BE2C (cell line): ENCODE measurements around the gene HOXA13.

ENCODE experiments used
- DNase-seq: peaks from one replicate; pipeline ENCODE4 v3.0.0-alpha.2; 2020
- H3K27me3 ChIP-seq: fragments of 250-450 bp; sonication (Bioruptor Pico); 2 replicates; pipeline ENCODE4 v1.5.1; 2020; ENCODE audit warnings: mild to moderate bottlenecking
- H3K36me3 ChIP-seq: fragments of 250-450 bp; sonication (Bioruptor Pico); 2 replicates; pipeline ENCODE4 v1.5.1; 2020; ENCODE audit warnings: mild to moderate bottlenecking
- H3K4me1 ChIP-seq: fragments of 250-450 bp; sonication (Bioruptor Pico); 2 replicates; pipeline ENCODE4 v1.5.1; 2020
- H3K4me3 ChIP-seq: 2 replicates; pipeline ENCODE4 v1.5.1; 2011; ENCODE audit warnings: low read depth, low read length
- H3K9me3 ChIP-seq: fragments of 250-450 bp; sonication (Bioruptor Pico); 2 replicates; pipeline ENCODE4 v1.5.1; 2020
- TF ChIP-seq, protein P1 (sequence below): IDR thresholded peaks from 2 replicates; pipeline ENCODE4 v1.5.1; 2012; ENCODE audit warnings: mild to moderate bottlenecking, low read depth, low read length

The HOXA13 gene

DNA sequence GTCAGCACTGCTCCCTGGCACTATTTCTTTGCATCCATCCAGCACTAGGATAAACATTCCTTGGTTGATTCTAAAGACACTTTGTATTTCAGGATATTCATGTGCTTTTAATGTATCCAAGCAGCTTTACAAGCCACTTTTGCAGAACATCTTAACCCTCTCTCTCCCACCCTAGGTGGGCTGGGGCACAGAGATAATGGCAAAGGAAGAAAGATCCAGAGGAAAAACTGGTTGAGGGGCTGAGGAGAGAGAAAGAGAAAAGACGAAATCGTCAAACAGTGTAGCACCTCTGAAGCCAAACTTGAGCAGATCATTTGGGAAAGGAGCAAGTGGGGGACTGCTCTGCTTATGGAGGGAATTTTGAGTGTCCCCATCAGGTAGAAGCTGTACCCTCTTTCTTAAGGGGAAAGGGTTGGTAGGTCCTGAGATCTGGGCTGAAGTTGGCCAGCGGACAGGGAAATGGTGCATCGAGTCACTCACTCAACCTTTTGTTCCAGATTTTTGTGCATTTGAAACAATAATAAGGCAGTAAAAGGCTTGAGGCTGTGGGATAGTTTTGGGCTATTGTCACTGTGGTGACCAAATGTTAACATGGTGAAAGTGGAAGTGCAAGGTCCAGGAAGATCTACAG is 4.2 kb upstream of the HOXA13 start:
- H3K4me3 ChIP-seq = no peak overlapping the region
- H3K27me3 ChIP-seq = peaks cover 99% of the 10 kb centered on the region
- H3K36me3 ChIP-seq = no peaks in the 10 kb centered on the region
- DNase-seq = no peak
- TF ChIP-seq, protein P1, sequence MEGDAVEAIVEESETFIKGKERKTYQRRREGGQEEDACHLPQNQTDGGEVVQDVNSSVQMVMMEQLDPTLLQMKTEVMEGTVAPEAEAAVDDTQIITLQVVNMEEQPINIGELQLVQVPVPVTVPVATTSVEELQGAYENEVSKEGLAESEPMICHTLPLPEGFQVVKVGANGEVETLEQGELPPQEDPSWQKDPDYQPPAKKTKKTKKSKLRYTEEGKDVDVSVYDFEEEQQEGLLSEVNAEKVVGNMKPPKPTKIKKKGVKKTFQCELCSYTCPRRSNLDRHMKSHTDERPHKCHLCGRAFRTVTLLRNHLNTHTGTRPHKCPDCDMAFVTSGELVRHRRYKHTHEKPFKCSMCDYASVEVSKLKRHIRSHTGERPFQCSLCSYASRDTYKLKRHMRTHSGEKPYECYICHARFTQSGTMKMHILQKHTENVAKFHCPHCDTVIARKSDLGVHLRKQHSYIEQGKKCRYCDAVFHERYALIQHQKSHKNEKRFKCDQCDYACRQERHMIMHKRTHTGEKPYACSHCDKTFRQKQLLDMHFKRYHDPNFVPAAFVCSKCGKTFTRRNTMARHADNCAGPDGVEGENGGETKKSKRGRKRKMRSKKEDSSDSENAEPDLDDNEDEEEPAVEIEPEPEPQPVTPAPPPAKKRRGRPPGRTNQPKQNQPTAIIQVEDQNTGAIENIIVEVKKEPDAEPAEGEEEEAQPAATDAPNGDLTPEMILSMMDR = no peak
- H3K9me3 ChIP-seq = no peaks in the 10 kb centered on the region
- no peaks in the 10 kb centered on the region for H3K4me1 ChIP-seq

DNA sequence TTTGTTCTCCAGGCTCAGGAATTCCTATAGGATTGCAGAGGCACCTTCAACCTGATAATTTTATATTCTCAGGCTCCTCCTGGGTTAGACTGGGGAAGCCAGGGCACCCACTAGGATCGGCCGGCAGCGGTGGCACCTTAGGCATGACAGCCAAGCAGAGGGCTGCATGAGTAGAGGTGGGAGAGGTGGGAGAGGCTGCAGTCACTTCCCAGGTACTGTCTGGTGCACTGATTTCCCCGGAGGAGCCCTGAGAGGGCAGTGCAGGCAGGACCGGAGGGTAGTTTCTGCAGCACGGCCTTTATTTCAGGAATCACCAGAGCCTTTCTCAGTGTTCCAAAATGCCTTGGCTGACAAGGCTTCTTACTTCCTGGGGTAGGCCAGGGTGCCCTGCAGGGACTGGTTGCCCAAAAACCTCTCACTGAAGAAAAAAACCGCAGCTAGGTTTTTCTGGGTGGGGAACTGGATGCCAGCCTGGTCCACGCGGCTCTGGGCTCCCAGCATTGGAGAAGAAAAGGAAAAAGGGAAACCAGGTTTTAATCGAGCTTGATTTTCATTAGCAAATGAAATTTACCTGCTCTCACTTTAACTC is 3.6 kb upstream of the HOXA13 start:
- DNase-seq = no peak
- Histone ChIP-seq H3K27me3 (peaks cover 99% of the 10 kb centered on the region), H3K36me3 (no peaks in the 10 kb centered on the region), H3K4me1 (no peaks in the 10 kb centered on the region), H3K4me3 (no peak overlapping the region), H3K9me3 (no peaks in the 10 kb centered on the region)
- TF ChIP-seq, protein P1 = no peak

- DNase-seq = no peak
- H3K36me3 ChIP-seq = no peaks in the 10 kb centered on the region
- TF ChIP-seq, protein P1 = no peak
- peaks cover 99% of the 10 kb centered on the region for H3K27me3 ChIP-seq
- no peak overlapping the region for H3K4me3 ChIP-seq
- H3K4me1 ChIP-seq = no peaks in the 10 kb centered on the region
- H3K9me3 ChIP-seq = no peaks in the 10 kb centered on the region
Measured at GRCh38 chr7:27202862-27203134, 2.9 kb upstream of the HOXA13 start.

DNA sequence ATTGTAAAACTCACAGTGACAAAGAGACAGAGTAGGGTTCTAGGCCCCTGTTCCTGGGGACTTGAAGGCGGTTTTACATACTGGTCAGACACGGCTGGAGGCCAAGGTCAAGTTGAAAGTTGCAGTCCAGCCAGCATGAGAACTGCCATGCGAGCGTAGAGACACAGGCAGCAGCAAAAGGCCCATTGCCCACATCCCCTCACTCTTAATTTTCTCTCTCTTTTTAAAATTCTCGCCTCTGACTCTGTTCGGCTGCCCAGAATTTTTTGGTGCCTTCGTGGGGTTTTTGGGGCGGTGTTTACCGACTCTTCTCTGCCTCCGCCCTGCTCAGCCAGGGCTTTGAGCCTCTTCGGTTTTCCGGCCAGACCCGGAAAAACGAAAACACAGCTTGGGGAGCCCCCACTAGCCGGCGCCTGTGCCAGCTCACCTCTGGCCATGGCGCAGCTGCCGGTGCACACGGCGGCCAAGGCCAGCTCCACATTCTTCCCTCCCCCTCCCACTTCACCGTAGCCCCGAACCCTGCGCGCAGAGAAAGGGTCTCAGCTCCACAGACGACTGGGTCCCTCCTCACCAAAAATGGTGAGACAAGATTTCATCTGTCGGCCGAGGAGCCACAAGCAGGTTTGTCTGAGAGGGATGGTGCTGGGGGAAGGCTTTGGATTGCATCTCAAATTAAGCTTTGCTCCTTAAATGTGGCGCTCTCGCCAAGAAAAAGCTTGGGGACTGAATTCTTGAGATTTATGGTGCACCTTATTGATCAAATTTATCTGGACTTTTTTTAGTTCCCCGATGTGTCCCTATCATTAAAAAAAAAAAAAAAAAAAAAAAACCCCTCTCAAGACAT is 2.3 kb upstream of the HOXA13 start:
- Histone ChIP-seq H3K36me3 (no peaks in the 10 kb centered on the region), H3K4me1 (no peaks in the 10 kb centered on the region), H3K9me3 (no peaks in the 10 kb centered on the region), H3K4me3 (no peak overlapping the region), H3K27me3 (peaks cover 99% of the 10 kb centered on the region)
- no peak for DNase-seq
- TF ChIP-seq, protein P1 = no peak

- no peak overlapping the region for H3K4me3 ChIP-seq
- H3K36me3 ChIP-seq = no peaks in the 10 kb centered on the region
- peaks cover 99% of the 10 kb centered on the region for H3K27me3 ChIP-seq
- TF ChIP-seq, protein P1 = no peak
- no peaks in the 10 kb centered on the region for H3K9me3 ChIP-seq
- no peaks in the 10 kb centered on the region for H3K4me1 ChIP-seq
- DNase-seq = no peak
Measured at GRCh38 chr7:27201580-27202017, 1.7 kb upstream of the HOXA13 start.
